Keratinocyte (primary cell): Measurements from ENCODE around the gene C15orf39. TPM values are rescaled to one million over a fixed set of nuclear protein-coding genes. Genes with fewer than 3 reads are reported as not detected.

Experiments
- DNase-seq: peaks from one replicate; pipeline ENCODE4 v3.0.0-alpha.2; 2011; ENCODE audit warnings: low read depth, missing footprints, low spot score
- FAIRE-seq: peaks from 2 replicates; lab custom pipeline; 2011; peaks lifted over from hg19 to GRCh38; lab: Jason Lieb, UNC
- H2AFZ ChIP-seq: 2 replicates; pipeline ENCODE4 v1.6.0; 2012; ENCODE audit warnings: low read length, control low read depth, inconsistent platforms; ENCODE audit not compliant: control insufficient read depth
- H3K27ac ChIP-seq: 2 replicates; pipeline ENCODE4 v1.5.1; 2011; ENCODE audit warnings: low read length; ENCODE audit not compliant: control insufficient read depth, insufficient read depth
- H3K27me3 ChIP-seq: 3 replicates; pipeline ENCODE4 v1.6.0; 2011; ENCODE audit warnings: low read length; ENCODE audit not compliant: control insufficient read depth, insufficient read depth; ENCODE audit errors: extremely low read depth
- H3K36me3 ChIP-seq, 2 experiments: 2 replicates in 1 of 2; 3 replicates in 1 of 2; pipeline ENCODE4 v1.5.1; 2011; ENCODE audit warnings: low read length in 2 of 2, mild to moderate bottlenecking in 1 of 2; ENCODE audit not compliant: control insufficient read depth in 2 of 2, insufficient read depth in 2 of 2; ENCODE audit errors: extremely low read depth in 1 of 2
- H3K4me1 ChIP-seq: 3 replicates; pipeline ENCODE4 v1.5.1; 2011; ENCODE audit warnings: low read length; ENCODE audit not compliant: control insufficient read depth, insufficient read depth; ENCODE audit errors: extremely low read depth
- H3K4me2 ChIP-seq: 3 replicates; pipeline ENCODE4 v1.6.0; 2011; ENCODE audit warnings: low read depth, low read length; ENCODE audit not compliant: control insufficient read depth, insufficient read depth; ENCODE audit errors: extremely low read depth
- H3K4me3 ChIP-seq, 3 experiments: fragments of 200-600 bp in 1 of 3; sonication (generic) in 1 of 3; 2 replicates in 2 of 3; 3 replicates in 1 of 3; pipeline ENCODE4 v1.5.1; 2011 to 2016; ENCODE audit warnings: low read length in 3 of 3, mild to moderate bottlenecking in 3 of 3, control low read depth in 2 of 3, inconsistent platforms in 1 of 3, low read depth in 1 of 3, mixed read lengths in 1 of 3, mixed run types in 1 of 3, moderate library complexity in 1 of 3; ENCODE audit not compliant: control insufficient read depth in 2 of 3, insufficient read depth in 2 of 3; ENCODE audit errors: extremely low read depth in 1 of 3
- H3K79me2 ChIP-seq: 2 replicates; pipeline ENCODE4 v1.6.0; 2012; ENCODE audit warnings: low read length; ENCODE audit not compliant: control insufficient read depth, insufficient read depth
- H3K9ac ChIP-seq: 3 replicates; pipeline ENCODE4 v1.6.0; 2011; ENCODE audit warnings: low read length; ENCODE audit not compliant: control insufficient read depth, insufficient read depth; ENCODE audit errors: extremely low read depth
- H3K9me1 ChIP-seq: 3 replicates; pipeline ENCODE4 v1.6.0; 2011; ENCODE audit warnings: low read length; ENCODE audit not compliant: control insufficient read depth, insufficient read depth; ENCODE audit errors: extremely low read depth
- H3K9me3 ChIP-seq: 2 replicates; pipeline ENCODE4 v1.5.1; 2012; ENCODE audit warnings: low read depth, low read length; ENCODE audit not compliant: control insufficient read depth
- H4K20me1 ChIP-seq: 3 replicates; pipeline ENCODE4 v1.6.0; 2011; ENCODE audit warnings: low read length; ENCODE audit not compliant: control insufficient read depth, insufficient read depth; ENCODE audit errors: extremely low read depth
- CTCF ChIP-seq, 3 experiments: IDR thresholded peaks in 1 of 3; conservative IDR thresholded peaks in 1 of 3; optimal IDR thresholded peaks in 1 of 3; 2 replicates in 2 of 3; 3 replicates in 1 of 3; pipeline versions ENCODE3 to v1.5.1; 2011; ENCODE audit warnings: low read length in 3 of 3, mild to moderate bottlenecking in 3 of 3, moderate library complexity in 2 of 3, control low read depth in 1 of 3, inconsistent platforms in 1 of 3; ENCODE audit not compliant: insufficient read depth in 2 of 3; ENCODE audit errors: extremely low read depth in 1 of 3
- EZH2 ChIP-seq: IDR thresholded peaks from one replicate; pipeline ENCODE4 v1.6.1; 2012; ENCODE audit warnings: inconsistent platforms, mild to moderate bottlenecking, low read length, moderate library complexity
- dilution Hi-C: fragments of 300-500 bp; cut with MboI; formaldehyde crosslinking; loops from one replicate; pipeline ENCODE4 v1.7.0; 2020; ENCODE audit warnings: low sequenced_read_pairs; ENCODE audit not compliant: extremely low pct_ligation_motif_present
- polyA plus RNA-seq, 5 experiments: library from polyadenylated mRNA; depleted of rRNA in 3 of 5; stranded (reverse) in 3 of 5; stranded (forward) in 1 of 5; unstranded in 1 of 5; fragments of >200 nt; gene quantifications; 1 replicate in 1 of 5; 2 replicates in 3 of 5; 3 replicates in 1 of 5; pipeline versions ENCODE4 v1.2.1 to v1.2.3, GENCODE V29; 2011 to 2012; ENCODE audit warnings: missing spikeins in 2 of 5, low read depth in 1 of 5, low replicate concordance in 1 of 5

Gene C15orf39
- polyA plus RNA-seq, 1 donor (not counting 4 experiments of a cell fraction or from before 2014, with no cell fraction given) = 1.8 TPM

- dilution Hi-C loops = no loop called here
- peaks cover 47% of the 10 kb centered on the region for H3K4me1 ChIP-seq
- no peak overlapping the region for H3K9ac ChIP-seq
- no peaks in the 10 kb centered on the region for H3K9me1 ChIP-seq
- H3K27me3 ChIP-seq = peaks cover 9% of the 10 kb centered on the region
- no peak overlapping the region for H3K4me2 ChIP-seq
- H3K27ac ChIP-seq = no peak overlapping the region
- H2AFZ ChIP-seq = no peak overlapping the region
- H4K20me1 ChIP-seq = no peaks in the 10 kb centered on the region
- H3K9me3 ChIP-seq = no peaks in the 10 kb centered on the region
- no peaks in the 10 kb centered on the region for H3K36me3 ChIP-seq
- no peaks in the 10 kb centered on the region for H3K79me2 ChIP-seq
- no peak overlapping the region for H3K4me3 ChIP-seq
- DNase-seq (no peak), FAIRE-seq (no peak)
- TF ChIP-seq EZH2 (no peak), CTCF (optimal IDR thresholded peaks at IDR 0.05 in 1 of 3, IDR thresholded peaks at IDR 0.05 in 1 of 3, conservative IDR thresholded peaks at IDR 0.05 in 1 of 3; ENCODE audit: extremely low read depth in 1 of 3, insufficient read depth in 2 of 3, low read length in 3 of 3) (no peak)
Observed at GRCh38 chr15:75174102-75174501, 27.6 kb upstream of the C15orf39 start.

- H3K4me1 ChIP-seq = peaks cover 47% of the 10 kb centered on the region
- TF ChIP-seq EZH2 (no peak), CTCF (optimal IDR thresholded peaks at IDR 0.05 in 1 of 3, IDR thresholded peaks at IDR 0.05 in 1 of 3, conservative IDR thresholded peaks at IDR 0.05 in 1 of 3; ENCODE audit: extremely low read depth in 1 of 3, insufficient read depth in 2 of 3, low read length in 3 of 3) (no peak)
- no peak overlapping the region for H3K27ac ChIP-seq
Observed at GRCh38 chr15:75174729-75175128, 27.0 kb upstream of the C15orf39 start.

More at GRCh38 chr15:75174729-75175128, 27.0 kb upstream of the C15orf39 start:
- DNase-seq = no peak
- dilution Hi-C loops = no loop called here
- FAIRE-seq = no peak
- H3K4me3 ChIP-seq = no peak overlapping the region
- H3K79me2 ChIP-seq = no peaks in the 10 kb centered on the region
- H3K4me2 ChIP-seq = no peak overlapping the region
- no peaks in the 10 kb centered on the region for H3K9me1 ChIP-seq
- H3K36me3 ChIP-seq = no peaks in the 10 kb centered on the region
- no peaks in the 10 kb centered on the region for H3K9me3 ChIP-seq
- H3K27me3 ChIP-seq = peaks cover 11% of the 10 kb centered on the region
- no peaks in the 10 kb centered on the region for H4K20me1 ChIP-seq
- no peak overlapping the region for H3K9ac ChIP-seq
- H2AFZ ChIP-seq = no peak overlapping the region
